HCT116 (cell line): ENCODE results near the gene SMAD7. TPM values are rescaled to one million over a fixed set of nuclear protein-coding genes. Genes with fewer than 3 reads are reported as not detected.

Source experiments
- ATAC-seq: fragments of 200-7000 bp; cut with Tn5 transposase; 2 replicates; pipeline ENCODE4 v1.9.1; 2020; ENCODE audit warnings: mild to moderate bottlenecking, moderate library complexity
- BruUV-seq: library from RNA; stranded (reverse); fragments of 400-500 nt; replicated peaks from 2 replicates; lab custom pipeline; 2021; lab: Mats Ljungman, UMichigan
- CTCF ChIA-PET: fragments of 300-600 bp; sonication (Branson Sonifier 250); formaldehyde crosslinking; loops from one replicate; lab custom pipeline; 2021; ENCODE audit warnings: antibody characterized with exemption; lab: Charles Lee
- POLR2A ChIA-PET: fragments of 300-600, 350-600 bp; sonication (Branson Sonifier 250); formaldehyde crosslinking; loops from one replicate; lab custom pipeline; 2021; ENCODE audit warnings: antibody characterized with exemption; lab: Charles Lee
- RAD21 ChIA-PET, 2 experiments: fragments of 300-600 bp; sonication (Branson Sonifier 250); formaldehyde crosslinking; loops; one replicate each; lab custom pipeline; 2023; ENCODE audit warnings: low total read pairs in 2 of 2; ENCODE audit not compliant: uncharacterized antibody in 2 of 2, unreplicated experiment in 2 of 2, low non-redundant PET in 1 of 2; lab: Charles Lee
- DNase-seq: peaks from one replicate; pipeline ENCODE4 v3.0.0-alpha.2; 2010; ENCODE audit warnings: low read depth, low spot score
- H2AFZ ChIP-seq: fragments of 200-600 bp; shearing (Covaris generic), sonication (generic); 2 replicates; pipeline ENCODE4 v1.6.1; 2017; ENCODE audit warnings: low read depth, mixed run types, mixed read lengths, antibody characterized with exemption, low read length; ENCODE audit not compliant: poor library complexity, severe bottlenecking
- H3K27ac ChIP-seq: 2 replicates; pipeline ENCODE4 v1.5.1; 2012; ENCODE audit warnings: low read depth, low read length
- H3K27me3 ChIP-seq: fragments of 200-600 bp; sonication (generic); 2 replicates; pipeline ENCODE4 v1.6.1; 2016; ENCODE audit warnings: mixed run types, low read length, mixed read lengths; ENCODE audit not compliant: insufficient read depth
- H3K36me3 ChIP-seq, 2 experiments: fragments of 200-500 bp in 1 of 2; fragments of 200-600 bp in 1 of 2; sonication (Bioruptor generic) in 1 of 2; sonication (generic) in 1 of 2; 2 replicates each; pipeline versions ENCODE4 v1.5.1 to v1.6.1; 2014 to 2016; ENCODE audit warnings: low read length in 2 of 2, inconsistent platforms in 1 of 2, mixed read lengths in 1 of 2, mixed run types in 1 of 2; ENCODE audit not compliant: insufficient read depth in 2 of 2, control insufficient read depth in 1 of 2
- H3K4me1 ChIP-seq, 2 experiments: fragments of 200-600 bp in 1 of 2; sonication (generic) in 1 of 2; 2 replicates each; pipeline versions ENCODE4 v1.5.1 to v1.6.1; 2012 to 2017; ENCODE audit warnings: low read length in 2 of 2, inconsistent platforms in 1 of 2, mild to moderate bottlenecking in 1 of 2, mixed read lengths in 1 of 2, mixed run types in 1 of 2, moderate library complexity in 1 of 2; ENCODE audit not compliant: insufficient read depth in 2 of 2, control insufficient read depth in 1 of 2
- H3K4me2 ChIP-seq: fragments of 200-600 bp; sonication (generic); 2 replicates; pipeline ENCODE4 v1.6.1; 2017; ENCODE audit warnings: mixed run types, low read length, mixed read lengths
- H3K4me3 ChIP-seq, 2 experiments: fragments of 200-600 bp in 1 of 2; sonication (generic) in 1 of 2; replicated peaks in 1 of 2; 2 replicates each; pipeline ENCODE4 v1.5.1; 2011 to 2016; ENCODE audit warnings: low read length in 2 of 2, control low read depth in 1 of 2, low read depth in 1 of 2, mild to moderate bottlenecking in 1 of 2, mixed read lengths in 1 of 2, mixed run types in 1 of 2
- H3K79me2 ChIP-seq: fragments of 200-600 bp; sonication (generic); 2 replicates; pipeline ENCODE4 v1.6.1; 2017; ENCODE audit warnings: mild to moderate bottlenecking, mixed run types, low read length, moderate library complexity, mixed read lengths; ENCODE audit not compliant: insufficient read depth
- H3K9ac ChIP-seq: fragments of 200-600 bp; sonication (generic); 2 replicates; pipeline ENCODE4 v1.6.1; 2016; ENCODE audit warnings: low read length, mixed read lengths
- H3K9me2 ChIP-seq: fragments of 200-600 bp; sonication (generic), shearing (Covaris generic); 2 replicates; pipeline ENCODE4 v1.6.1; 2017; ENCODE audit warnings: mixed run types, mild to moderate bottlenecking, moderate library complexity; ENCODE audit not compliant: insufficient read depth
- H3K9me3 ChIP-seq, 2 experiments: fragments of 200-500 bp in 1 of 2; fragments of 200-600 bp in 1 of 2; sonication (Bioruptor generic) in 1 of 2; sonication (generic) in 1 of 2; 2 replicates each; pipeline ENCODE4 v1.6.1; 2014 to 2017; ENCODE audit warnings: low read length in 2 of 2, mixed read lengths in 2 of 2, inconsistent platforms in 1 of 2, low read depth in 1 of 2, mild to moderate bottlenecking in 1 of 2, mixed run types in 1 of 2, moderate library complexity in 1 of 2; ENCODE audit not compliant: control insufficient read depth in 1 of 2, insufficient read depth in 1 of 2
- H4K20me1 ChIP-seq: fragments of 200-600 bp; sonication (generic), shearing (Covaris generic); 2 replicates; pipeline ENCODE4 v1.6.1; 2017; ENCODE audit warnings: mixed run types, mild to moderate bottlenecking, moderate library complexity; ENCODE audit not compliant: insufficient read depth
- ATF3 ChIP-seq: IDR thresholded peaks from 2 replicates; pipeline ENCODE4 v1.6.1; 2012
- CTCF ChIP-seq, 3 experiments: fragments of 200-600 bp in 1 of 3; sonication (generic) in 1 of 3; IDR thresholded peaks in 2 of 3; conservative IDR thresholded peaks in 1 of 3; 2 replicates each; pipeline ENCODE4 v1.5.1; 2012 to 2017; ENCODE audit warnings: low read depth in 2 of 3, low read length in 2 of 3, antibody characterized with exemption in 1 of 3, borderline replicate concordance in 1 of 3, control low read depth in 1 of 3, mild to moderate bottlenecking in 1 of 3, mixed read lengths in 1 of 3, mixed run types in 1 of 3, moderate library complexity in 1 of 3; ENCODE audit not compliant: insufficient read depth in 1 of 3
- ELF1 ChIP-seq: IDR thresholded peaks from 2 replicates; pipeline ENCODE4 v1.6.1; 2012; ENCODE audit warnings: low read depth, borderline replicate concordance
- EZH2phosphoT487 ChIP-seq: fragments of 200-600 bp; IDR thresholded peaks from 2 replicates; pipeline ENCODE4 v1.6.1; 2018; ENCODE audit warnings: antibody characterized with exemption, borderline replicate concordance
- MAX ChIP-seq: IDR thresholded peaks from 2 replicates; pipeline ENCODE4 v1.6.1; 2012
- POLR2AphosphoS5 ChIP-seq: IDR thresholded peaks from 2 replicates; pipeline ENCODE4 v1.6.1; 2011; ENCODE audit warnings: mild to moderate bottlenecking, low read depth, low read length, moderate library complexity
- RAD21 ChIP-seq: IDR thresholded peaks from 2 replicates; pipeline ENCODE4 v1.6.1; 2012; ENCODE audit warnings: low read depth, mild to moderate bottlenecking
- SIN3A ChIP-seq: IDR thresholded peaks from 2 replicates; pipeline ENCODE4 v1.6.1; 2012; ENCODE audit warnings: low read depth
- SRF ChIP-seq: IDR thresholded peaks from 2 replicates; pipeline ENCODE4 v1.6.1; 2012; ENCODE audit warnings: low read depth
- TCF7L2 ChIP-seq: IDR thresholded peaks from 2 replicates; pipeline ENCODE4 v1.7.0; 2011; ENCODE audit warnings: borderline replicate concordance, inconsistent platforms; ENCODE audit not compliant: insufficient read depth, insufficient read length; ENCODE audit errors: extremely low read depth
- YY1 ChIP-seq: IDR thresholded peaks from 2 replicates; pipeline ENCODE4 v1.6.1; 2011; ENCODE audit warnings: low read length, low read depth, moderate library complexity, mild to moderate bottlenecking; ENCODE audit not compliant: insufficient replicate concordance; ENCODE audit errors: extremely low read depth
- ZBTB33 ChIP-seq: IDR thresholded peaks from 2 replicates; pipeline ENCODE4 v1.6.1; 2011; ENCODE audit warnings: mild to moderate bottlenecking, low read length, moderate library complexity; ENCODE audit not compliant: insufficient replicate concordance; ENCODE audit errors: extremely low read depth
- ZNF274 ChIP-seq: fragments of 200-500 bp; sonication (Bioruptor generic); IDR thresholded peaks from 2 replicates; pipeline ENCODE4 v1.6.1; 2014; ENCODE audit warnings: mild to moderate bottlenecking, low read depth, low read length, inconsistent platforms
- intact Hi-C: fragments of 100-400 bp; cut with micrococcal nuclease; formaldehyde crosslinking; loops from 2 replicates; pipeline ENCODE4 v1.10.0; 2022
- total RNA-seq: library from RNA; stranded (reverse); gene quantifications from one replicate; pipeline ENCODE4 v1.2.1, GENCODE V29; 2021; ENCODE audit not compliant: unreplicated experiment

SMAD7 gene
- total RNA-seq, 1 experiment from 2014 or later = 7.2 TPM

GRCh38 chr18:48923746-48924629 is 26.8 kb downstream of the SMAD7 start:
- H4K20me1 ChIP-seq = no peaks in the 10 kb centered on the region
- H3K4me2 ChIP-seq = peak overlapping the region; percentile 81
- CTCF ChIA-PET = no interaction called here
- H3K9ac ChIP-seq = no peak overlapping the region
- H3K9me2 ChIP-seq = no peaks in the 10 kb centered on the region
- intact Hi-C loops = no loop called here
- BruUV-seq = no TSS peak
- TF ChIP-seq ELF1 (no peak), ATF3 (no peak), POLR2AphosphoS5 (no peak), ZNF274 (no peak), MAX (no peak), EZH2phosphoT487 (no peak), RAD21 (no peak), SIN3A (no peak), ZBTB33 (no peak), CTCF (IDR thresholded peaks at IDR 0.05 in 2 of 3, conservative IDR thresholded peaks at IDR 0.05 in 1 of 3; ENCODE audit: borderline replicate concordance in 1 of 3, insufficient read depth in 1 of 3, low read depth in 2 of 3, low read length in 2 of 3) (no peak), TCF7L2 (no peak), SRF (no peak), YY1 (no peak)
- TF ChIP-seq, all 23 proteins: peak for 0
- Histone ChIP-seq H3K4me1 (peaks cover 32 to 38% of the 10 kb centered on the region in 2 experiments), H2AFZ (no peak overlapping the region), H3K79me2 (peaks cover 4% of the 10 kb centered on the region; the same call in 1 of the 2 replicates), H3K4me3 (no peak overlapping the region), H3K9me3 (no peaks in the 10 kb centered on the region), H3K36me3 (peaks cover 0 to 2% of the 10 kb centered on the region in 2 experiments; a peak in 1 of 4 replicates), H3K27ac (peak overlapping the region; percentile 52; the same call in 1 of the 2 replicates), H3K27me3 (no peaks in the 10 kb centered on the region)
- ChIA-PET RAD21 (no interaction called here), POLR2A (no interaction called here)
- ATAC-seq (no peak), DNase-seq (no peak)
